HL-60 (cell line): Measurements from ENCODE around the gene ABCB9.

ENCODE experiments used
- DNase-seq, 2 experiments: peaks; one replicate each; pipeline ENCODE4 v3.0.0-alpha.2; 2010 to 2020; ENCODE audit warnings: low read depth in 1 of 2, low spot score in 1 of 2
- H3K27ac ChIP-seq: fragments of 250-450 bp; sonication (Bioruptor Pico); replicated peaks from 2 replicates; pipeline ENCODE4 v1.5.1; 2020; ENCODE audit warnings: mild to moderate bottlenecking, moderate library complexity
- H3K27me3 ChIP-seq: fragments of 250-450 bp; sonication (Bioruptor Pico); 2 replicates; pipeline ENCODE4 v1.5.1; 2021; ENCODE audit warnings: mild to moderate bottlenecking, moderate library complexity; ENCODE audit not compliant: insufficient read depth, poor library complexity, severe bottlenecking
- H3K4me3 ChIP-seq: replicated peaks from 2 replicates; pipeline ENCODE4 v1.5.1; 2011; ENCODE audit warnings: mild to moderate bottlenecking, control low read depth, low read length; ENCODE audit not compliant: insufficient read depth
- GABPA ChIP-seq: IDR thresholded peaks from 2 replicates; pipeline ENCODE4 v1.6.1; 2012; ENCODE audit warnings: low read depth
- POLR2AphosphoS5 ChIP-seq: IDR thresholded peaks from 2 replicates; pipeline ENCODE4 v1.6.1; 2012; ENCODE audit warnings: low read depth
- REST ChIP-seq: IDR thresholded peaks from 2 replicates; pipeline ENCODE4 v1.6.1; 2012; ENCODE audit warnings: low read depth; ENCODE audit not compliant: insufficient replicate concordance
- SPI1 ChIP-seq: IDR thresholded peaks from 2 replicates; pipeline ENCODE4 v1.6.1; 2012; ENCODE audit warnings: low read depth, mild to moderate bottlenecking, borderline replicate concordance
- TF ChIP-seq, protein P1 (sequence below): IDR thresholded peaks from one replicate; pipeline ENCODE4 v1.5.1; 2011; ENCODE audit warnings: low read length, control low read depth, inconsistent platforms; ENCODE audit not compliant: insufficient read depth

Gene ABCB9

DNA sequence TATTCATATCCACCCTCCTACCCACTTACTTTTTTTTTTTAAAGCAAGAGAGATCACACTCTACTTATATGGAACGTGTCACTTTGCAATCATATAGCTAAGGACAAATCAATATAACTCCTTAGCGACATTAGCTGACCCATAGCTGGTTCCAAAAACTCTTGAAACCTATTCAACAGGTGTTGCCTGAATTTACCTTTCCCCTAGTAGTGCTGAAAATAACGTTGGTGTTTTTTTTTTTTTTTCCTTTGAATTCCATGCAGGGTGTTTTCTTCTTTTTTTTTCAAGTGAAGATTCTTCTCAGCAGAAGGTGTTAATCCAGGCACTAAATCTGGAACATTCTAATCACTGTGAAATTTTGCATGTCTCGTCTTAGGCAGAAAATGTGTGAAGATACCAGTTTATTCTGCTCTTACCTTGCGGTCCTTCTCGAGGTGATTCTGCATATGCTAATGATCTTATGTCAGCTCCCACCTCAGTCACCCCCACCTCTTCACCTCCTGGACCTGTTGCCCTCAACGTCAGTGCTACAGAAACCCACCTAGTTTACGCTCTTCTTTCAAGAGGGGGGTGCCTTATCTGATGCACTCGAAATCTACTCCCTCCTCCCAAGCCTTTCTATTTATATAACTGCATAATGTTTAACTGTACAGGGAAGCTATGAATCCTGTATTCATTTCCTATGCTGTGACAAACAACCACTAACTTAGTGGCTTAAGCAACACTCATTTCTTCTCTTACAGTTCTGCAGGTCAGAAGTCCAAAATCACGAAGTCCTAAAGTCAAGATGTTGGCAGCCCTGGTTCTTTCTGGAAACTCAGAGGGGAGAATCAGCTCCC, 63.2 kb downstream of the ABCB9 start:
- H3K27me3 ChIP-seq = no peaks in the 10 kb centered on the region

GRCh38 chr12:122899887-122900286, 66.4 kb downstream of the ABCB9 start:
- no peak for DNase-seq
- Histone ChIP-seq H3K27me3 (no peaks in the 10 kb centered on the region), H3K4me3 (no peak overlapping the region), H3K27ac (no peak overlapping the region)
- TF ChIP-seq, protein P1, sequence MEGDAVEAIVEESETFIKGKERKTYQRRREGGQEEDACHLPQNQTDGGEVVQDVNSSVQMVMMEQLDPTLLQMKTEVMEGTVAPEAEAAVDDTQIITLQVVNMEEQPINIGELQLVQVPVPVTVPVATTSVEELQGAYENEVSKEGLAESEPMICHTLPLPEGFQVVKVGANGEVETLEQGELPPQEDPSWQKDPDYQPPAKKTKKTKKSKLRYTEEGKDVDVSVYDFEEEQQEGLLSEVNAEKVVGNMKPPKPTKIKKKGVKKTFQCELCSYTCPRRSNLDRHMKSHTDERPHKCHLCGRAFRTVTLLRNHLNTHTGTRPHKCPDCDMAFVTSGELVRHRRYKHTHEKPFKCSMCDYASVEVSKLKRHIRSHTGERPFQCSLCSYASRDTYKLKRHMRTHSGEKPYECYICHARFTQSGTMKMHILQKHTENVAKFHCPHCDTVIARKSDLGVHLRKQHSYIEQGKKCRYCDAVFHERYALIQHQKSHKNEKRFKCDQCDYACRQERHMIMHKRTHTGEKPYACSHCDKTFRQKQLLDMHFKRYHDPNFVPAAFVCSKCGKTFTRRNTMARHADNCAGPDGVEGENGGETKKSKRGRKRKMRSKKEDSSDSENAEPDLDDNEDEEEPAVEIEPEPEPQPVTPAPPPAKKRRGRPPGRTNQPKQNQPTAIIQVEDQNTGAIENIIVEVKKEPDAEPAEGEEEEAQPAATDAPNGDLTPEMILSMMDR = no peak

More for the DNA sequence above, 63.2 kb downstream of the ABCB9 start:
- TF ChIP-seq, protein P1 = no peak
- no peak for TF ChIP-seq SPI1
- TF ChIP-seq POLR2AphosphoS5 = no peak
- no peak for TF ChIP-seq GABPA
- no peak for TF ChIP-seq REST
- Histone ChIP-seq H3K4me3 (no peak overlapping the region), H3K27ac (no peak overlapping the region)
- DNase-seq = no peak

DNA sequence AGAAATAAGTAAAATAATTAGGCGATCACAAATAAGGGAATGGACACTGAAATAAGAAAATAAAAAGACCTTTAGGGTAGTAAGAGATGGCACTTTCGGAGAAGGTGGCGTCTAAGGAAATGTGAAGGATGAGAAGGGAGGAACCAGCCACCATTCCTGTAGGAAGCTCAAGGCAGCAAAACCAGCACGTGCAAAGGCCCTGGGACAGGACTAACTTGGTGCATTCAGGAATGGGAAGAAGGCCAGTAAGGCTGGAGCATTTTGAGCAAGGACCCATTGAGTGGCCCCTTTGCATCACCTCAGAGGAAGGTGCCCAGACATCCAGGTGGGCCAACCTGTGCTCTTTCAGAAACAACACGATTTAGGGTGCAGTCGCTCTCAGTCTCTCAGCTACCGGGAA, 69.6 kb downstream of the ABCB9 start:
- no peak for DNase-seq
- TF ChIP-seq, protein P1 = no peak
- TF ChIP-seq POLR2AphosphoS5 = no peak
- no peak for TF ChIP-seq SPI1
- no peak for TF ChIP-seq GABPA
- no peak for TF ChIP-seq REST
- Histone ChIP-seq H3K4me3 (no peak overlapping the region), H3K27ac (no peak overlapping the region), H3K27me3 (no peaks in the 10 kb centered on the region)
